NCI-H345 treated with DMSO at 0.1 percent for 48 hours (cell line): Measurements from ENCODE around the gene ZNF93.
"Not testable (repeated sequence)": the region's sequence is repeated elsewhere in the genome, so short reads cannot be mapped to it uniquely, and the experiment has no call there.

Experiments
- DNase-seq: peaks from one replicate; lab custom pipeline; 2025; ENCODE audit not compliant: unreplicated experiment; lab: John Stamatoyannopoulos, UW

ZNF93 gene

GRCh38 chr19:19900729-19901444, at the start of gene ZNF93:
Gene ZNF93 (plus strand): TSS chr19:19900946. CDS start chr19:19901089, 143 bp downstream.
- peak; percentile 60 for DNase-seq

GRCh38 chr19:19851740-19852139, 49.0 kb upstream of the ZNF93 start:
- not testable (repeated sequence) for DNase-seq

- DNase-seq, result no peak
Measured at GRCh38 chr19:19858751-19859150, 42.0 kb upstream of the ZNF93 start.

- DNase-seq, result no peak
Measured at GRCh38 chr19:19860756-19861390, 39.9 kb upstream of the ZNF93 start.

DNA sequence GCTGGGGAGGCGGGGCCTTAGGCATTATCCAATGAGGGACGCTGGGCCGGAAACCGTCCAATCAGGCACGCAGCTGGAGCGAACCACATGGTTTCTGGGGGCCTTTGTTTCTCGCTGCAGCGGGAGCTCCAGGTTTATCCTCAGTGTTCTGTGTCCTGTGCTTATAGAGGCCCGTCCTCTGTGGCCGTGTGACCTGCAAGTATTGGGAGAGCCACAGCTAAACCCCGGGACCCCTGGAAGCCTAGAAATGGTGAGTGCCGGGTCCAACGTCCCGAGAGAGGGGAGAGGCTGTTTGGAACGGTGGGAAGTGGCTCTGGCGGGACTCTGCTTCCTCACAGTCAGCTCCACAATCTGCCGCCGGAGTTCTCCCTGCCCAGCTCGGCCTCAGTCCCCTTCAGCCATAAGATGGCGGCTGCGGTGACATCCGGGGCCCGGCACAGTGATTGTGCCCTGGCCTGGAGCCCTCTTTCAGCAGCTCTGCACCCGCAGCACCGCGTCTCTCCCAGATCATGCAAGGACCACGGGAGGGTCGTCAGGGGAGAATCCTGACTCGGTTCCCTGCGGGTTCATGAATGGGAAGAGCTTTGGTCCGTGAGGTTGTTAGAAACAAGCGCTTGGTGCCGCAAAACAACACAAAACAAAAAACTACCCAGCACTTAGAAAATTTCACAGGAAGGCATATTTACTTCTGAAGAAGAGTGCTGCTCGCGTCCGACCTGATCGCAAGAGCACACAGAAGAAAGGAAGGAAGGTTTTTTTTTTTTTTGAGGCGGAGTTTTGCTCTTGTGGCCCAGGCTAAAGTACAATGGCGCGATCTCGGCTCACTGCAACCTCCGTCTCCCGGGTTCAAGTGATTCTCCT, 34.8 kb upstream of the ZNF93 start, which contains the start of gene ZNF253:
Gene ZNF253 (plus strand): TSS at position 133 of the 861 bp plus-strand sequence. CDS start 115 bp downstream, at position 248.
- peak; percentile 53 for DNase-seq

DNA sequence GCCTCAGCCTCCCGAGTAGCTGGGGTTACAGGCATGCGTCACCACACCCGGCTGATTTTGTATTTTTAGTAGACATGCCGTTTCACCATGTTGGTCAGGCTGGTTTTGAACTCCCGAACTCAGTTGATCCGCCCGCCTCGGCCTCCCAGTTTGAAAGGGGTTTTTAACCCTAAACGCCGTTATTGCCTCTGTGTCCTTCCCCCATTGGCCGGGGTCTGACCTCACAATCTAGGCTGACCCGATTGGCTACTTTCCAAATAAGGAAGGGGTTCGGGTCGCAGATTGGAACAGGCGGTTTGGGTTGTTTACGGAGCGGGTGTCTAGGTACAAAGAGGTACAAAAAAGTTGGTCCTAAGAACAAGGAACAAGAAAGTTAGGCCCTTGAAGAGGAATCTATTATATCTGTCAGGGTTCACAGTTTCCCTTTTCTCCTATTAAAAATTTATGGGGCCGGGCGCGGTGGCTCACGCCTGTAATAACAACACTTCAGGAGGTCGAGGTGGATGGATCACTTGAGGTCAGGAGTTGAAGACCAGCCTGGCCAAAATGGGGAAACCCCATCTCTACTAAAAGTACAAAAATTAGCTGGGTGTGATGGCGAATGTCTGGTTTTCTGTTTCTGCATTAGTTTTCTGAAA, 34.0 kb upstream of the ZNF93 start:
- DNase-seq, result no peak

DNA sequence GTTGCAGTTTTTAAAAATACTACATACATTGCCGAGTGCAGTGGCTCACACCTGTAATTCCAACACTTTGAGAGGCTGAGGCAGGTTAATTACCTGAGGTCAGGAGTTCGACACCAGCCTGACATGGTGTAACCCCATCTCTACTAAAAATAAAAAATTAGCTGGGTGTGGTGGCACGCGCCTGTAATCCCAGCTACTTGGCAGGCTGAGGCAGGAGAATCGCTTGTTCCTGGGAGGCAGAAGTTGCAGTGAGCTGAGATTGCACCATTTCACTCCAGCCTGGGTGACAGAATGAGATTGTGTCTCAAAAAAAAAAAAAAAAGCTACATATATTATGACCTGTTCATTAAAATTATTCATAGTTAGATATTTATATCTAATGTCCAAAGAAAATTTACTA, 30.7 kb upstream of the ZNF93 start:
- not testable (repeated sequence) for DNase-seq

DNA sequence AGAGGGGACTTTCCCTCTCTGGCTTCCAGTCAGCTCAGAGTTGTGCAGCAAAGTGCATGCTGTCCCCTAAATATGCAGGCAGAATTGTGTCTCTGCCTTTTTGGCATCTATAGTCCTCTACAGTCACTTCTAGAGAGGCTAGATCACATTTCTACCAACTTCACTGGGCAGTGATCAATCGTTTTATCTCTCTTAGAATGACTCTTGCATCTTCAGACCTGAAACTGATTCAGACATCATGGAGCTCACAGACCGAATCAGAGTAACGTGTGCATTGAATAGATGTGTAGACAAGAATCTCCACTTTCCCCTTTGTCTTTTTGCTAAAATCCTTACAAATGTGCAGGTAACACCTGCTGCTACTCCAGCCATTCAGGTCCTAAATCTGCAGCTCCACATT, 28.8 kb upstream of the ZNF93 start:
- no peak for DNase-seq

GRCh38 chr19:19873381-19873780, 27.4 kb upstream of the ZNF93 start:
- DNase-seq, result no peak

DNA sequence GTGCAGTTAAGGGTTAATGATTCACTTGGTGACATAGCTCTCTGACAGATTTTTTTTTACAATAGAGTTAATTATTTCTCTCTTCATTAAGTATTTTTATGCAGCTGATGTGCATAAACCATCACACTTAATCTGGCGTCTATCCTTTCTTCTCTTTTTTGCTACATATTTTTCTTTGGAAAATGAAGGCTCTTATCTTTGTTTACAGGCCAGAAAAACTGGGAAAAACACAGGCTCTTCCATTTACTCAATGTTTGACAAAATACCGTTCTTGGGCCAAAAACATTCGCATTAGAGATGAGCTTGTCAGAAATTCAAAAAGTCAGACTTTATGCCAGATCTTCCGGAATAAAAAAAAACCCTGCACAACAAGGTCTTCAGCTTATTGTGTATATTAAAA, 23.0 kb upstream of the ZNF93 start:
- no peak for DNase-seq

DNA sequence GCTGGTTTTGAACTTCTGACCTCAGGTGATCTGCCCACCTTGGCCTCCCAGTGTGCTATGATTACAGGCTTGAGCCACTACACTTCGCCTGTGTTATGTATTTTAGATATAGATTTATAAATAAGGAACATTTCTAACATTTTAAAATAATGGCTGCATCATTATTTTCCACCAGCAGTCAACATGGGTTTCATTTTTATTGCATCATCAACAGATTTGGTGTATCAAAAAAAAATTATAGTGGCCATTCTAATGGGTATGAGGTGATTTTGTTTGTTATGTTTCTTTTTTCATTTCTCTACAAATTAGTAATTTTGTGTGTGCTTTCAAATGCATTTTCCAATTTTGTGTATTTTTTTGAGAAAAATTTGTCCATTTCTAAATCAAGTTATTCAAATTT, 16.2 kb upstream of the ZNF93 start:
- no peak for DNase-seq

DNA sequence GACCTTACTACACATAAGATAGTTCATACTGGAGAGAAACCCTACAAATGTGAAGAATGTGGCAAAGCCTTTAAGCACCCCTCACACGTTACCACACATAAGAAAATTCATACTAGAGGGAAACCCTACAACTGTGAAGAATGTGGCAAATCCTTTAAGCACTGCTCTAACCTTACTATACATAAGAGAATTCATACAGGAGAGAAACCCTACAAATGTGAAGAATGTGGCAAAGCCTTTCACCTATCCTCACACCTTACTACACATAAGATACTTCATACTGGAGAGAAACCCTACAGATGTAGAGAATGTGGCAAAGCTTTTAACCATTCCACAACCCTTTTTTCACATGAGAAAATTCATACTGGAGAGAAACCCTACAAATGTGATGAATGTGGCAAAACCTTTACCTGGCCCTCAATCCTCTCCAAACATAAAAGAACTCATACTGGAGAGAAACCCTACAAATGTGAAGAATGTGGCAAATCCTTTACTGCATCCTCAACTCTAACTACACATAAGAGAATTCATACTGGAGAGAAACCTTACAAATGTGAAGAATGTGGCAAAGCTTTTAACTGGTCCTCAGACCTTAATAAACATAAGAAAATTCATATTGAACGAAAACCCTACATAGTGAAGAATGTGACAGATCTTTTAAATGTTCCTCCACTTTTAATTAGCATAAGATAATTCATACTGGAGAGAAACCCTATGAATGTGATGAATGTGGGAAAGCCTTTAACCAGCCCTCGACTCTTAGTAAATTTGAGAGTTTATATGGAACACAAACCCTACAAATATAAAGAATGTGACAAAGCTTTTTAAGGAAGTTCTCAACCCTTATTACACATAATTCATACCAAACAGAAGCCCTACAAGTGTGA, 8.4 kb upstream of the ZNF93 start:
- not testable (repeated sequence) for DNase-seq

GRCh38 chr19:19900139-19900728, 512 bp upstream of the ZNF93 start:
- DNase-seq, result no peak

DNA sequence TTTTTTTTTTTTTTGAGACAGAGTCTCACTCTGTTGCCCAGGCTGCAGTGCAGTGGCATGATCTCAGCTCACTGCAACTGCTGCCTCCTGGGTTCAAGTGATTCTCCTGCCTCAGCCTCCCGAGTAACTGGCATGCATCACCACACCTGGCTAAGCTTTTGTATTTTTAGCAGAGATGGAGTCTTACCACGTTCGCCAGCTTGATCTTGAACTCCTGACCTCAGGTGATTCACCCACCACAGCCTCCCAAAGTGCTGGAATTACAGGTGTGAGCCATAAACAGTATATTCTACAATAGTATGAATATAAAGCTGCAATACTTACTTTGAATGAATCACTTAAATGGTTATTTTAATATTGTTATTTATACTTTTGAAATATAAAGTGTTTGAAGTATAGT, 6.8 kb downstream of the ZNF93 start:
- DNase-seq, result not testable (repeated sequence)

DNA sequence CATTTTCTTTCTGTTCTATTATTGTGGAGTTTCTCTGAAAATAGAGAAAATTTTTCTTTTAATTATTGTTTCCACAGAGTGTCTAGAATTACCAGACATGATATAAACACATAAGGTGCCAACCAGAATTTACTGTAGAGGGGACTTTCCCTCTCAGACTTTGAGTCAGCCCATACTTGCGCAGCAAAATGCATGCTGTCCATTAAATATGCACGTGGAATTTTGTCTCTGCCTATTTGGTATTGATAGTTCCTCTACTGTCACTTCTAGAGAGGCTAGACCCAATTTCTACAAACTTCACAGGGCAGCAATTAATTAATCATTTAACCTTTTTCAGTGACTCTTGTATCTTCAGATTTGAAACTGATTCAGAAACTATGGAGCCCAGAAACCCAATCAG, 8.9 kb downstream of the ZNF93 start:
- DNase-seq, result no peak

DNA sequence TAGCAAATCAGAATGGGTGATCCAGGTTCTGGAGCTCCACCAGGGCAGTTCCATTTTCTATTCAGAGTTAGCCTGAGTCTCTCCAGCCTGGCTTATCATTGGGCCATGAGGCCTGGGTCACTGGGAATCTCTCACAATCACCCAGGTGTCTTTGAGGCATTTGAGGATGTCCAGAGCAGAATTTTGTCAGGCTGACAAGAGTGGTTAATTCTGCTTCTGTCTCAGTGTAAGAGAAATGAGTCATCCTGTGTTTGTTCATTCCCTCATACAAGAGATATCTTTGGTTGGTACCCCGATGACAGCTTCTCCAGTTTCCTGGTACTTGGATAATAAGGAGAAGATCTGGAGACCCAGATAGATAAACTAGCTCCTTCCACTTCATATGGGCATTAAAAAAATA, 10.4 kb downstream of the ZNF93 start:
- no peak for DNase-seq

- DNase-seq, result no peak
Measured at GRCh38 chr19:19914596-19914995, 13.8 kb downstream of the ZNF93 start.

- not testable (repeated sequence) for DNase-seq
Measured at GRCh38 chr19:19930417-19930816, 29.7 kb downstream of the ZNF93 start.

- not testable (repeated sequence) for DNase-seq
Measured at GRCh38 chr19:19933432-19934314, 32.9 kb downstream of the ZNF93 start.
